ENCODE results near the gene PLPP3.

GRCh38 chr1:56535939-56536338, 43.4 kb downstream of the PLPP3 start:
- TF ChIP-seq CTCF (IDR thresholded peaks at IDR 0.05) (no peak), POLR2AphosphoS5 (IDR thresholded peaks at IDR 0.05) (no peak), POLR2A (IDR thresholded peaks at IDR 0.05) (no peak)

Data from prostate gland (tissue), 2 donors.